ENCODE data around the gene TBC1D9B.

TBC1D9B gene

GRCh38 chr5:179916523-179916922, 8.8 kb upstream of the TBC1D9B start:
- TF ChIP-seq MAX (IDR thresholded peaks at IDR 0.05) = no peak
- TF ChIP-seq NFIC (IDR thresholded peaks at IDR 0.05) = no peak
- TF ChIP-seq EGR1 (IDR thresholded peaks at IDR 0.05) = no peak
- TF ChIP-seq TAF1 (IDR thresholded peaks at IDR 0.05; ENCODE audit: low read depth) = no peak
- TF ChIP-seq YY1 (IDR thresholded peaks at IDR 0.05; ENCODE audit: low read depth) = no peak
- no peak for TF ChIP-seq TCF12 (IDR thresholded peaks at IDR 0.05; ENCODE audit: low read depth)
- no peak for TF ChIP-seq FOXM1 (IDR thresholded peaks at IDR 0.05; ENCODE audit: borderline replicate concordance, low read depth)
- no peak for TF ChIP-seq CREB1 (IDR thresholded peaks at IDR 0.05; ENCODE audit: low read depth)
- no peak for TF ChIP-seq RAD21 (IDR thresholded peaks at IDR 0.05; ENCODE audit: low read depth)
- TF ChIP-seq CEBPB (IDR thresholded peaks at IDR 0.05) = no peak
- no peak for TF ChIP-seq TEAD4 (IDR thresholded peaks at IDR 0.05)
- TF ChIP-seq EP300 (IDR thresholded peaks at IDR 0.05; ENCODE audit: borderline replicate concordance) = no peak
- no peak for TF ChIP-seq ZBTB7A (IDR thresholded peaks at IDR 0.05; ENCODE audit: low read depth)
- TF ChIP-seq REST (IDR thresholded peaks at IDR 0.05; ENCODE audit: low read depth) = no peak
- no peak for TF ChIP-seq USF1 (IDR thresholded peaks at IDR 0.05)

GRCh38 chr5:179915406-179915935, 7.8 kb upstream of the TBC1D9B start:
- no peak for TF ChIP-seq ZBTB7A (IDR thresholded peaks at IDR 0.05; ENCODE audit: low read depth)
- no peak for TF ChIP-seq TEAD4 (IDR thresholded peaks at IDR 0.05)
- no peak for TF ChIP-seq EGR1 (IDR thresholded peaks at IDR 0.05)
- no peak for TF ChIP-seq YY1 (IDR thresholded peaks at IDR 0.05; ENCODE audit: low read depth)
- TF ChIP-seq TCF12 (IDR thresholded peaks at IDR 0.05; ENCODE audit: low read depth) = no peak

GRCh38 chr5:179914032-179914755, 6.5 kb upstream of the TBC1D9B start:
- TF ChIP-seq EP300 (IDR thresholded peaks at IDR 0.05; ENCODE audit: borderline replicate concordance) = no peak
- TF ChIP-seq CEBPB (IDR thresholded peaks at IDR 0.05) = no peak
- TF ChIP-seq TCF12 (IDR thresholded peaks at IDR 0.05; ENCODE audit: low read depth) = no peak
- TF ChIP-seq NFIC (IDR thresholded peaks at IDR 0.05) = no peak
- no peak for TF ChIP-seq EGR1 (IDR thresholded peaks at IDR 0.05)
- no peak for TF ChIP-seq REST (IDR thresholded peaks at IDR 0.05; ENCODE audit: low read depth)
- TF ChIP-seq YY1 (IDR thresholded peaks at IDR 0.05; ENCODE audit: low read depth) = no peak
- TF ChIP-seq RAD21 (IDR thresholded peaks at IDR 0.05; ENCODE audit: low read depth) = no peak

GRCh38 chr5:179913461-179913860, 5.8 kb upstream of the TBC1D9B start:
- TF ChIP-seq FOXM1 (IDR thresholded peaks at IDR 0.05; ENCODE audit: borderline replicate concordance, low read depth) (no peak), TCF12 (IDR thresholded peaks at IDR 0.05; ENCODE audit: low read depth) (no peak), EP300 (IDR thresholded peaks at IDR 0.05; ENCODE audit: borderline replicate concordance) (no peak), NFIC (IDR thresholded peaks at IDR 0.05) (no peak)

GRCh38 chr5:179912951-179913350, 5.3 kb upstream of the TBC1D9B start:
- TF ChIP-seq NFIC (IDR thresholded peaks at IDR 0.05) (no peak), CEBPB (IDR thresholded peaks at IDR 0.05) (no peak), TAF1 (IDR thresholded peaks at IDR 0.05; ENCODE audit: low read depth) (no peak), FOXM1 (IDR thresholded peaks at IDR 0.05; ENCODE audit: borderline replicate concordance, low read depth) (no peak)

- no peak for TF ChIP-seq MAX (IDR thresholded peaks at IDR 0.05)
- no peak for TF ChIP-seq ZBTB7A (IDR thresholded peaks at IDR 0.05; ENCODE audit: low read depth)
- TF ChIP-seq TCF12 (IDR thresholded peaks at IDR 0.05; ENCODE audit: low read depth) = no peak
- no peak for TF ChIP-seq FOXM1 (IDR thresholded peaks at IDR 0.05; ENCODE audit: borderline replicate concordance, low read depth)
- no peak for TF ChIP-seq REST (IDR thresholded peaks at IDR 0.05; ENCODE audit: low read depth)
- TF ChIP-seq USF1 (IDR thresholded peaks at IDR 0.05) = no peak
- TF ChIP-seq EP300 (IDR thresholded peaks at IDR 0.05; ENCODE audit: borderline replicate concordance) = no peak
- no peak for TF ChIP-seq CEBPB (IDR thresholded peaks at IDR 0.05)
- no peak for TF ChIP-seq TEAD4 (IDR thresholded peaks at IDR 0.05)
Observed at GRCh38 chr5:179912386-179912785, 4.7 kb upstream of the TBC1D9B start.
